Measurements from ENCODE around the gene WDR31.

DNA sequence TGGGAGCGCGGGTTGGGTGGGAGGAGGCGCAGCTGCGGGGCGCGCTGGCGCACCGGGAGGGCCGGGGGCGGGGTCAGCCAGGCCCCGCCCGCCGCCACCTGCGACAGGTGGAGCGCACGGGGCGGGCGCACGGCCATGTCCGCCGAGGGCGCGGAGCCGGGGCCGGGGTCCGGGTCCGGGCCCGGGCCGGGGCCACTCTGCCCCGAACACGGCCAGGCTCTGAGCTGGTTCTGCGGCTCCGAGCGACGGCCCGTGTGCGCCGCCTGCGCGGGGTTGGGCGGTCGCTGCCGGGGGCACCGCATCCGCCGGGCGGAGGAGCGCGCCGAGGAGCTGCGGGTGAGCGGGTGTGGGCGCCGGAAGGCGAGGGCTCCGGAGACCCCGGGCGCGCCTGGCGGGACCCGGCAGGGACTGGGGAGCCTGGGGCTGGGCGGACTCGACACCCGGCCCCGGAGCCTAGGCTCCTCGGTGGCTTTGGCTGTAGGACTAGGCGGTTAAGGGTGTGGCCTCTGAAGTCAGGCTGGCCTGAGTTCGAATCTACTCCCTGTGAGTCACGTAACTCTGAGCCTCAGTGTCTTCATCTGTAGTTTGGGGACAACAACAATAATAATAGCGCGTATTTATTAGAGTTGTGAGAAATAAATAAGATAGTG, 9.5 kb upstream of the WDR31 start, which contains the start of gene BSPRY:
- TF ChIP-seq, protein P1, sequence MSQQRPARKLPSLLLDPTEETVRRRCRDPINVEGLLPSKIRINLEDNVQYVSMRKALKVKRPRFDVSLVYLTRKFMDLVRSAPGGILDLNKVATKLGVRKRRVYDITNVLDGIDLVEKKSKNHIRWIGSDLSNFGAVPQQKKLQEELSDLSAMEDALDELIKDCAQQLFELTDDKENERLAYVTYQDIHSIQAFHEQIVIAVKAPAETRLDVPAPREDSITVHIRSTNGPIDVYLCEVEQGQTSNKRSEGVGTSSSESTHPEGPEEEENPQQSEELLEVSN (IDR thresholded peaks at IDR 0.05; ENCODE audit: borderline replicate concordance, low read depth), result no peak
- TF ChIP-seq, protein P2, sequence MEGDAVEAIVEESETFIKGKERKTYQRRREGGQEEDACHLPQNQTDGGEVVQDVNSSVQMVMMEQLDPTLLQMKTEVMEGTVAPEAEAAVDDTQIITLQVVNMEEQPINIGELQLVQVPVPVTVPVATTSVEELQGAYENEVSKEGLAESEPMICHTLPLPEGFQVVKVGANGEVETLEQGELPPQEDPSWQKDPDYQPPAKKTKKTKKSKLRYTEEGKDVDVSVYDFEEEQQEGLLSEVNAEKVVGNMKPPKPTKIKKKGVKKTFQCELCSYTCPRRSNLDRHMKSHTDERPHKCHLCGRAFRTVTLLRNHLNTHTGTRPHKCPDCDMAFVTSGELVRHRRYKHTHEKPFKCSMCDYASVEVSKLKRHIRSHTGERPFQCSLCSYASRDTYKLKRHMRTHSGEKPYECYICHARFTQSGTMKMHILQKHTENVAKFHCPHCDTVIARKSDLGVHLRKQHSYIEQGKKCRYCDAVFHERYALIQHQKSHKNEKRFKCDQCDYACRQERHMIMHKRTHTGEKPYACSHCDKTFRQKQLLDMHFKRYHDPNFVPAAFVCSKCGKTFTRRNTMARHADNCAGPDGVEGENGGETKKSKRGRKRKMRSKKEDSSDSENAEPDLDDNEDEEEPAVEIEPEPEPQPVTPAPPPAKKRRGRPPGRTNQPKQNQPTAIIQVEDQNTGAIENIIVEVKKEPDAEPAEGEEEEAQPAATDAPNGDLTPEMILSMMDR (IDR thresholded peaks at IDR 0.05), result no peak
- TF ChIP-seq POLR2A (IDR thresholded peaks at IDR 0.05; ENCODE audit: low read length), result no peak
- no peak for TF ChIP-seq ZC3H11A (IDR thresholded peaks at IDR 0.05)
- TF ChIP-seq POLR2AphosphoS2 (conservative IDR thresholded peaks at IDR 0.05; ENCODE audit: low read length), result no peak
- TF ChIP-seq RFX5 (IDR thresholded peaks at IDR 0.05), result no peak
- no peak for TF ChIP-seq NFE2L2 (conservative IDR thresholded peaks at IDR 0.05; ENCODE audit: low read length)
- no peak for TF ChIP-seq SMC3 (IDR thresholded peaks at IDR 0.05)
- TF ChIP-seq FOXS1 (CRISPR knock-in tag; IDR thresholded peaks at IDR 0.05), result no peak

Data from A549 (cell line).